ENCODE data around the gene NAT8L. TPM values are rescaled to one million over a fixed set of nuclear protein-coding genes. Genes with fewer than 3 reads are reported as not detected.

NAT8L gene
- total RNA-seq, 1 experiment from 2014 or later, result 13.9 TPM

GRCh38 chr4:2083826-2084160 lies 24.7 kb downstream of the NAT8L start:
- no peak overlapping the region for H3K9ac ChIP-seq (ENCODE audit: extremely low read depth, insufficient read length, low read length)
- no peak overlapping the region for H2BK12ac ChIP-seq (ENCODE audit: insufficient read length, low read depth, low read length)
- H3K27me3 ChIP-seq (ENCODE audit: insufficient read depth, low read length), result no peaks in the 10 kb centered on the region
- no peak overlapping the region for H3K14ac ChIP-seq (ENCODE audit: insufficient read depth, low read length)
- H3K9me3 Mint-ChIP-seq, result no peaks in the 10 kb centered on the region
- no peaks in the 10 kb centered on the region for H3K36me3 Mint-ChIP-seq (ENCODE audit: insufficient read depth in 1 of 3, low read depth in 3 of 3)
- no peaks in the 10 kb centered on the region for H4K20me1 ChIP-seq (ENCODE audit: control insufficient read depth, insufficient read depth, insufficient read length)
- no peak overlapping the region for H3K56ac ChIP-seq (ENCODE audit: insufficient read length, low read depth, low read length)
- H3K27ac ChIP-seq (ENCODE audit: insufficient read length, low read depth, low read length), result no peak overlapping the region
- no peak overlapping the region for H2BK5ac ChIP-seq (ENCODE audit: insufficient read length, low read length)
- no peak overlapping the region for H3K4ac ChIP-seq (ENCODE audit: low read depth, low read length)
- no peak overlapping the region for H2BK15ac ChIP-seq (ENCODE audit: low read depth, low read length)
- H3K4me1 Mint-ChIP-seq, result no peaks in the 10 kb centered on the region
- H3K9me3 ChIP-seq (ENCODE audit: control insufficient read depth, low read depth, low read length), result no peaks in the 10 kb centered on the region
- no peak overlapping the region for H3K4me3 Mint-ChIP-seq
- H2AK5ac ChIP-seq (ENCODE audit: insufficient read length, low read length), result no peak overlapping the region
- peaks cover 8% of the 10 kb centered on the region for H3K27me3 Mint-ChIP-seq (ENCODE audit: low read depth)
- no CpG with 5 or more reads among the region's 6 CpGs for WGBS (ENCODE audit: extremely low coverage, insufficient read length, low lambda C conversion rate)
- no peak overlapping the region for H3K27ac Mint-ChIP-seq
- H3K23ac ChIP-seq (ENCODE audit: insufficient read length, low read depth, low read length), result no peak overlapping the region
- H3K79me1 ChIP-seq (ENCODE audit: insufficient read depth, low read depth, low read length, poor library complexity, severe bottlenecking), result no peaks in the 10 kb centered on the region
- H2AFZ ChIP-seq (ENCODE audit: low read length), result no peak overlapping the region
- TF ChIP-seq CTCF (conservative IDR thresholded peaks at IDR 0.05), result no peak
- no peak overlapping the region for H2BK120ac ChIP-seq (ENCODE audit: low read depth, low read length, poor library complexity, severe bottlenecking)
- no peak for DNase-seq
- no peaks in the 10 kb centered on the region for H3K79me2 ChIP-seq (ENCODE audit: insufficient read depth, low read length)
- H3K18ac ChIP-seq (ENCODE audit: insufficient read length, low read depth, low read length), result no peak overlapping the region
- no peak overlapping the region for H2BK20ac ChIP-seq (ENCODE audit: low read depth, low read length, poor library complexity, severe bottlenecking)
- H3K4me2 ChIP-seq (ENCODE audit: insufficient read depth, insufficient read length, low read length), result no peak overlapping the region
- H4K91ac ChIP-seq (ENCODE audit: insufficient read length, low read depth, low read length), result no peak overlapping the region
- H4K5ac ChIP-seq (ENCODE audit: insufficient read length, low read depth, low read length), result no peak overlapping the region
- H4K8ac ChIP-seq (replicated peaks; ENCODE audit: insufficient read length, low read depth, low read length), result no peak overlapping the region
- H3T11ph ChIP-seq (ENCODE audit: low read length), result no peak overlapping the region
- no peaks in the 10 kb centered on the region for H3K4me1 ChIP-seq (ENCODE audit: insufficient read depth, low read length)
- no peaks in the 10 kb centered on the region for H3K23me2 ChIP-seq (ENCODE audit: insufficient read length, low read depth, low read length, poor library complexity, severe bottlenecking)

Measured in H9 (cell line).